Neural cell (in vitro differentiated cells): ENCODE measurements around the gene SERPINB12. TPM values are rescaled to one million over a fixed set of nuclear protein-coding genes. Genes with fewer than 3 reads are reported as not detected.

Source experiments
- H2AFZ ChIP-seq: fragments of 200-600, 300-800 bp; sonication (generic), shearing (Covaris generic); 2 replicates; pipeline ENCODE4 v1.6.0; 2014; ENCODE audit warnings: low read depth, mild to moderate bottlenecking, antibody characterized with exemption, low read length, moderate library complexity
- H3F3A ChIP-seq: fragments of 200-600 bp; shearing (Covaris generic); 2 replicates; pipeline ENCODE4 v1.6.1; 2016; ENCODE audit warnings: mild to moderate bottlenecking, moderate library complexity, mixed read lengths, antibody characterized with exemption, low read length; ENCODE audit not compliant: insufficient read depth, poor library complexity, severe bottlenecking
- H3K27ac ChIP-seq: fragments of 200-600, 300-800 bp; sonication (generic), shearing (Covaris generic); 2 replicates; pipeline ENCODE4 v1.5.1; 2014; ENCODE audit warnings: mild to moderate bottlenecking, low read length, moderate library complexity
- H3K27me3 ChIP-seq: fragments of 300-800, 200-600 bp; sonication (generic), shearing (Covaris generic); 2 replicates; pipeline ENCODE4 v1.6.0; 2014; ENCODE audit warnings: mild to moderate bottlenecking, low read depth, low read length, moderate library complexity; ENCODE audit not compliant: insufficient read depth
- H3K36me3 ChIP-seq: fragments of 300-800, 200-600 bp; sonication (generic), shearing (Covaris generic); 2 replicates; pipeline ENCODE4 v1.5.1; 2014; ENCODE audit warnings: mild to moderate bottlenecking, antibody characterized with exemption, low read length, moderate library complexity; ENCODE audit not compliant: insufficient read depth
- H3K4me2 ChIP-seq: fragments of 300-800, 200-600 bp; sonication (generic), shearing (Covaris generic); 2 replicates; pipeline ENCODE4 v1.6.0; 2014; ENCODE audit warnings: mild to moderate bottlenecking, low read length
- H3K4me3 ChIP-seq: fragments of 300-800, 200-600 bp; sonication (generic), shearing (Covaris generic); 2 replicates; pipeline ENCODE4 v1.5.1; 2014; ENCODE audit warnings: mild to moderate bottlenecking, low read length, moderate library complexity
- H3K79me2 ChIP-seq: fragments of 200-600 bp; shearing (Covaris generic); replicated peaks from 2 replicates; pipeline ENCODE4 v1.6.0; 2014; ENCODE audit warnings: mild to moderate bottlenecking, low read length, moderate library complexity; ENCODE audit not compliant: insufficient read depth
- H3K9ac ChIP-seq: fragments of 300-800, 200-600 bp; sonication (generic), shearing (Covaris generic); 2 replicates; pipeline ENCODE4 v1.6.1; 2016; ENCODE audit warnings: mild to moderate bottlenecking, low read length, mixed read lengths
- H3K9me2 ChIP-seq: fragments of 200-600 bp; shearing (Covaris generic); 2 replicates; pipeline ENCODE4 v1.6.1; 2016; ENCODE audit warnings: mild to moderate bottlenecking, low read length, mixed read lengths; ENCODE audit not compliant: insufficient read depth
- H3K9me3 ChIP-seq: fragments of 200-600, 300-800 bp; sonication (generic), shearing (Covaris generic); 2 replicates; pipeline ENCODE4 v1.6.1; 2016; ENCODE audit warnings: mild to moderate bottlenecking, mixed run types, low read length, moderate library complexity, mixed read lengths
- H4K20me1 ChIP-seq: fragments of 200-600 bp; shearing (Covaris generic); 2 replicates; pipeline ENCODE4 v1.6.1; 2016; ENCODE audit warnings: mild to moderate bottlenecking, mixed run types; ENCODE audit not compliant: insufficient read depth
- EP300 ChIP-seq: fragments of 450-650 bp; conservative IDR thresholded peaks from 2 replicates; pipeline ENCODE4 v1.6.1; 2014; ENCODE audit warnings: antibody characterized with exemption, mild to moderate bottlenecking, moderate library complexity; ENCODE audit not compliant: poor library complexity, severe bottlenecking
- EZH2 ChIP-seq: fragments of 200-600, 300-800 bp; shearing (Covaris generic), sonication (generic); IDR thresholded peaks from 2 replicates; pipeline ENCODE4 v1.6.1; 2014; ENCODE audit warnings: antibody characterized with exemption, low read length, borderline replicate concordance, mild to moderate bottlenecking; ENCODE audit not compliant: insufficient read depth, poor library complexity, severe bottlenecking
- MXI1 ChIP-seq: fragments of 450-650 bp; conservative IDR thresholded peaks from 2 replicates; pipeline ENCODE4 v1.6.1; 2014; ENCODE audit warnings: antibody characterized with exemption, mild to moderate bottlenecking; ENCODE audit not compliant: poor library complexity, severe bottlenecking
- RAD21 ChIP-seq: fragments of 450-650 bp; conservative IDR thresholded peaks from 2 replicates; pipeline ENCODE4 v1.6.1; 2014; ENCODE audit warnings: antibody characterized with exemption, mild to moderate bottlenecking, moderate library complexity
- REST ChIP-seq: IDR thresholded peaks from 2 replicates; pipeline ENCODE4 v1.6.1; 2012; ENCODE audit warnings: borderline replicate concordance
- SMC3 ChIP-seq: fragments of 450-650 bp; conservative IDR thresholded peaks from 2 replicates; pipeline ENCODE4 v1.6.1; 2014; ENCODE audit warnings: antibody characterized with exemption, mild to moderate bottlenecking, moderate library complexity; ENCODE audit not compliant: poor library complexity
- TAF1 ChIP-seq: IDR thresholded peaks from 2 replicates; pipeline ENCODE4 v1.6.1; 2012; ENCODE audit warnings: low read depth
- polyA plus RNA-seq: library from polyadenylated mRNA; depleted of rRNA; stranded (reverse); fragments of >200 nt; gene quantifications from 2 replicates; pipeline ENCODE4 v1.2.3, GENCODE V29; 2014

The SERPINB12 gene
- polyA plus RNA-seq, 1 donor from 2014 or later, result not detected

- Histone ChIP-seq H3K9me3 (no peaks in the 10 kb centered on the region), H3K9me2 (no peaks in the 10 kb centered on the region), H3K9ac (no peak overlapping the region), H3K79me2 (no peaks in the 10 kb centered on the region), H2AFZ (no peak overlapping the region), H3K4me2 (no peak overlapping the region), H3K27ac (no peak overlapping the region), H4K20me1 (no peaks in the 10 kb centered on the region), H3K27me3 (no peaks in the 10 kb centered on the region), H3K36me3 (no peaks in the 10 kb centered on the region), H3F3A (no peaks in the 10 kb centered on the region), H3K4me3 (no peak overlapping the region)
- no peak for TF ChIP-seq RAD21
- no peak for TF ChIP-seq EP300
- TF ChIP-seq SMC3, result no peak
These were observed 17.7 kb downstream of the SERPINB12 start for GRCh38 chr18:63559567-63560491.

- H3K79me2 ChIP-seq, result no peaks in the 10 kb centered on the region
- no peaks in the 10 kb centered on the region for H4K20me1 ChIP-seq
- H3K9ac ChIP-seq, result no peak overlapping the region
- H3K27ac ChIP-seq, result no peak overlapping the region
- TF ChIP-seq EZH2 (no peak), SMC3 (no peak), RAD21 (no peak), TAF1 (no peak), REST (no peak), MXI1 (no peak)
- H3K36me3 ChIP-seq, result no peaks in the 10 kb centered on the region
- H3K9me3 ChIP-seq, result no peaks in the 10 kb centered on the region
- no peaks in the 10 kb centered on the region for H3K27me3 ChIP-seq
- H3K4me3 ChIP-seq, result no peak overlapping the region
- H3F3A ChIP-seq, result no peaks in the 10 kb centered on the region
- H3K4me2 ChIP-seq, result no peak overlapping the region
- no peak overlapping the region for H2AFZ ChIP-seq
- H3K9me2 ChIP-seq, result no peaks in the 10 kb centered on the region
These were observed 20.1 kb downstream of the SERPINB12 start for GRCh38 chr18:63562284-63562683.

- Histone ChIP-seq H3K79me2 (no peaks in the 10 kb centered on the region), H3K4me3 (no peak overlapping the region), H3K27me3 (no peaks in the 10 kb centered on the region), H2AFZ (no peak overlapping the region), H3K4me2 (no peak overlapping the region), H3K9me2 (no peaks in the 10 kb centered on the region), H3K9ac (no peak overlapping the region), H3F3A (no peaks in the 10 kb centered on the region), H3K9me3 (no peaks in the 10 kb centered on the region), H3K27ac (no peak overlapping the region), H3K36me3 (no peaks in the 10 kb centered on the region), H4K20me1 (no peaks in the 10 kb centered on the region)
- TF ChIP-seq RAD21 (no peak), SMC3 (no peak), REST (no peak), EZH2 (no peak), MXI1 (no peak)
These were observed 21.9 kb downstream of the SERPINB12 start for GRCh38 chr18:63564021-63564420.
